ENCODE results near the gene TASP1. TPM values are rescaled to one million over a fixed set of nuclear protein-coding genes. Genes with fewer than 3 reads are reported as not detected.
"Not testable (repeated sequence)": the region's sequence is repeated elsewhere in the genome, so short reads cannot be mapped to it uniquely, and the experiment has no call there.

The TASP1 gene
- total RNA-seq, 3 donors from 2014 or later, result 9.5 to 12.5 (median 11.4) TPM

DNA sequence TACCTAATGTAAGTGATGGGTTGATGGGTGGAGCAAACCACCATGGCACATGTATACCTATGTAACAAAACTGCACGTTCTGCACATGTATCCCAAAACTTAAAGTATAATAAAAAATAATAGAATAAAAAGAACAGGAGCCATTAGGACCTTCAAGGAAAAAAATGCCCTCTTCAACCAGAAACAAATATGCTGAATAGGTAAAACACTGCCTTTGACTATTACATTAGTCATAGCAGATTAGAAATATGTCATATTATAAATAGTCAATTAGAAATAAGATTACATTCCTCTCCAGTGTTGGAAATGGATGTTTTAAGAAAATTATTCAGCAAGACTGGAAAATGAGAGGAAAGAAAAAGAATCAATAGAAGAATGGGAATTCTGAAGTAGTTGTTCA lies 153.7 kb downstream of the TASP1 start:
- not testable (repeated sequence) for H3K4me1 Mint-ChIP-seq (ENCODE audit: low read depth); DNase-seq; H3K27me3 Mint-ChIP-seq (ENCODE audit: low read depth); H3K4me3 Mint-ChIP-seq; ATAC-seq; H3K9me3 Mint-ChIP-seq
- peaks cover 41% of the 10 kb centered on the region for H3K36me3 Mint-ChIP-seq (ENCODE audit: insufficient read depth)

GRCh38 chr20:13483472-13483871 lies 155.3 kb downstream of the TASP1 start:
- H3K36me3 Mint-ChIP-seq (ENCODE audit: insufficient read depth), result peaks cover 45% of the 10 kb centered on the region
- not testable (repeated sequence) for DNase-seq; H3K4me3 Mint-ChIP-seq; H3K27me3 Mint-ChIP-seq (ENCODE audit: low read depth); ATAC-seq; H3K9me3 Mint-ChIP-seq; H3K4me1 Mint-ChIP-seq (ENCODE audit: low read depth)

- no peak overlapping the region for H3K4me3 Mint-ChIP-seq
- H3K4me1 Mint-ChIP-seq (ENCODE audit: low read depth), result no peaks in the 10 kb centered on the region
- no peak for ATAC-seq
- DNase-seq, result no peak
- H3K27me3 Mint-ChIP-seq (ENCODE audit: low read depth), result no peaks in the 10 kb centered on the region
- H3K36me3 Mint-ChIP-seq (ENCODE audit: insufficient read depth), result peaks cover 44% of the 10 kb centered on the region
- H3K9me3 Mint-ChIP-seq, result peaks cover 13% of the 10 kb centered on the region
Observed at GRCh38 chr20:13478366-13478765, 160.4 kb downstream of the TASP1 start.

DNA sequence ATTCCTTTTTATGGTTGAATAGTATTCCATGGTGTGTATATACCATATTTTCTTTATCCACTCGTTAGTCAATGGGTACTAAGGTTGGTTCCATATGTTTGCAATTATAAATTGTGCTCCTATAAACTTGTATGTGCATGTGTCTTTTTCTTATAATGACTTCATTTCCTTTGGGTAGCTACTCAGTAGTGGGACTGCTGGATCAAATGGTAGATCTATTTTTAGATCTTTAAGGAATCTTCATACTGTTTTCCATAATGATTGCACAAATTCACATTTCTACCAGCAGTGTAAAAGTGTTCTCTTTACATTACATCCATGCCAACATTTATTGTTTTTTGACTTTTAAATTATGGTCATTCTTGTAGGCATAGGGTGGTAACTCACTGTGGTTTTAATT lies 164.3 kb downstream of the TASP1 start:
- ATAC-seq (no peak), DNase-seq (no peak)
- Mint-ChIP-seq H3K4me3 (no peak overlapping the region), H3K27me3 (ENCODE audit: low read depth) (no peaks in the 10 kb centered on the region), H3K4me1 (ENCODE audit: low read depth) (no peaks in the 10 kb centered on the region), H3K9me3 (peaks cover 18% of the 10 kb centered on the region), H3K36me3 (ENCODE audit: insufficient read depth) (peaks cover 33% of the 10 kb centered on the region)

DNA sequence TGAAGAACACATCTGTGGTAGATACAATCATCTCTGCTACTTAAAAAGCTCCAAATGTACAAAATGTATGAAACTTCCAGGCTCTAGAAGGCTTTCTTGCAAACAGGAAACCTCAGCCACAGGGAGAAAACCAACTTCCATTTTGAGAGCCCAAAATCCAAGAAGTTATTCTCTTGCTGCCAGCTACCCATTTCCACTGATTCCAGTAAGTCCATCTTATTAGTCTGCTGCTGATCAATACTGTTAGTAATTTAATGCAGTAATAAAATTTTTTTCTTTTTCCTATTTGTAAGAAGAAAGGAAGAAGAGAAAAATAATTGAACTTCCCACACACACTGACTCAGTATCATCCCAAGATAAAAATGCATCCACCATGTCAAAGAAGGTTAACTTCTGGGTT lies 169.5 kb downstream of the TASP1 start:
- Mint-ChIP-seq H3K4me3 (no peak overlapping the region), H3K36me3 (ENCODE audit: insufficient read depth) (peaks cover 35% of the 10 kb centered on the region), H3K9me3 (peaks cover 18% of the 10 kb centered on the region), H3K27me3 (ENCODE audit: low read depth) (no peaks in the 10 kb centered on the region), H3K4me1 (ENCODE audit: low read depth) (no peaks in the 10 kb centered on the region)
- DNase-seq (no peak), ATAC-seq (no peak)

DNA sequence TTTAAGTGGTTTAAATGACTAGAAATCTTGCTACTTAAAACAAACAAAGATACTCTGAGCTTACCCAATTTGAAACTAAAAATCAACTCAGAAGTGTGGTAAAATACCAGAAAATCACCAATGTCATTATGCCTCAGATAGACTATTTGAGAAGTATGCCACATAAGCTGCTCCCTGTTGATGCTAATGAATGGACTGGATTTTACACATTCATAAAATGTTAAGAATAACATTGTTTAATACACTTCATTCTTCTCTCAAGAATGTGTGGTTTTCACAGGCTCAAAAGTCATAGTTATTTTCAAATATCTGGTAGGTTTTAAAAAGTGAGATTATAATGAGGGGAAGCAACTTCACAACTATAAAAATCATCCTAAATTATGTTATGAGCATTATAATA lies 170.6 kb downstream of the TASP1 start:
- peaks cover 14% of the 10 kb centered on the region for H3K9me3 Mint-ChIP-seq
- no peaks in the 10 kb centered on the region for H3K4me1 Mint-ChIP-seq (ENCODE audit: low read depth)
- peaks cover 32% of the 10 kb centered on the region for H3K36me3 Mint-ChIP-seq (ENCODE audit: insufficient read depth)
- H3K27me3 Mint-ChIP-seq (ENCODE audit: low read depth), result no peaks in the 10 kb centered on the region
- ATAC-seq (no peak), DNase-seq (no peak)
- H3K4me3 Mint-ChIP-seq, result no peak overlapping the region

- DNase-seq (no peak), ATAC-seq (no peak)
- Mint-ChIP-seq H3K4me3 (no peak overlapping the region), H3K27me3 (ENCODE audit: low read depth) (no peaks in the 10 kb centered on the region), H3K36me3 (ENCODE audit: insufficient read depth) (peaks cover 15% of the 10 kb centered on the region), H3K4me1 (ENCODE audit: low read depth) (no peaks in the 10 kb centered on the region), H3K9me3 (no peaks in the 10 kb centered on the region)
Observed at GRCh38 chr20:13464702-13465101, 174.0 kb downstream of the TASP1 start.

DNA sequence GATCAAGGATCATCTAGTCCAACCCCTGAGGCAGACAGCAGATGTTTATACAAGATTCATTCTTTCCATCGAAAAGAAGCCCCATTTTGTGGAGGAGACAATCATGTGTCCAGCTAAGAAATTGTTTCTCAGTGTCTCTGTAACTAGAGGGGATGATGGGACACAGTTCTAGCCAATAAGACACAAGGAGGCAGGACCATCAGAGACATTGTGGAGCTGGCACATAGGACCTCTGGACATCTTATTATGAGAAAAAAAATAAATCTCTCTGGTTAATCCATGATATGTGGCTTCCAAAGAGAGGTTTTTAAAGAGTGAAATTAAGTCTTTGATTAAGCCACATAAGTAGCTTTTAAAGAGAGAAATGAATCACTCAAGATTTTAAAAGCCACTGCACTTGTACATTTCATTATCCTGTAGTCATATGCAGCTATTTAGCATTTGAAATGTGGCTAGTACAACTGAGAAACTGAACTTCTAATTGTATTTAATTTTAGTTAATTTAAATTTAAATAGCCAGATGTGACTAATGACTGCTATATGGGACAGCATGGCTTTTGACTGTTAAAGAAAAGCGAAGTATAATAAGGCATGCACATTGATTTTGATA lies 176.8 kb downstream of the TASP1 start:
- Mint-ChIP-seq H3K4me1 (ENCODE audit: low read depth) (no peaks in the 10 kb centered on the region), H3K4me3 (no peak overlapping the region), H3K27me3 (ENCODE audit: low read depth) (no peaks in the 10 kb centered on the region)

GRCh38 chr20:13458860-13459451 lies 179.8 kb downstream of the TASP1 start:
- no peak for ATAC-seq
- Mint-ChIP-seq H3K36me3 (ENCODE audit: insufficient read depth) (peaks cover 12% of the 10 kb centered on the region), H3K9me3 (no peaks in the 10 kb centered on the region), H3K4me3 (no peak overlapping the region), H3K27me3 (ENCODE audit: low read depth) (no peaks in the 10 kb centered on the region), H3K4me1 (ENCODE audit: low read depth) (no peaks in the 10 kb centered on the region)
- no peak for DNase-seq

More for the DNA sequence above, 176.8 kb downstream of the TASP1 start:
- ATAC-seq (no peak), DNase-seq (no peak)
- H3K36me3 Mint-ChIP-seq (ENCODE audit: insufficient read depth), result peaks cover 6% of the 10 kb centered on the region
- H3K9me3 Mint-ChIP-seq, result no peaks in the 10 kb centered on the region

DNA sequence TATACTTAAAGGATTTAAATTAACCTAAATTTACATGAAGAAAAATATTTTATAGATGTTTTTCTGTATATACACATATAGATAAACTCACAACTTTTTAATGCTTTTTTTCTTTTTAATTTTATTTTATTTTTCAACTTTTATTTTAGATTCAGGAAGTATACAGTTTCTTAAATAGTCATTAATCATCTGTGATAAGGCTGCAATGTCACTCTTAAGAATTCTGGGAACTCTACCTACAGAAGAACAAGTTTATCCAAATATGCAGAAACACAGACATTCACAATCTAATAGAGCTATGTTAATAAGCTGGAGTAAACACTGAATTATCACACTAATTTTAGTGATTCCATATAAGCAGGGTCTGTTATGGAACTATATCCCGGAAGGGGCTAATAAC lies 181.2 kb downstream of the TASP1 start:
- Mint-ChIP-seq H3K36me3 (ENCODE audit: insufficient read depth) (peaks cover 26% of the 10 kb centered on the region), H3K4me1 (ENCODE audit: low read depth) (no peaks in the 10 kb centered on the region), H3K9me3 (no peaks in the 10 kb centered on the region), H3K27me3 (ENCODE audit: low read depth) (no peaks in the 10 kb centered on the region), H3K4me3 (no peak overlapping the region)
- no peak for DNase-seq
- no peak for ATAC-seq

DNA sequence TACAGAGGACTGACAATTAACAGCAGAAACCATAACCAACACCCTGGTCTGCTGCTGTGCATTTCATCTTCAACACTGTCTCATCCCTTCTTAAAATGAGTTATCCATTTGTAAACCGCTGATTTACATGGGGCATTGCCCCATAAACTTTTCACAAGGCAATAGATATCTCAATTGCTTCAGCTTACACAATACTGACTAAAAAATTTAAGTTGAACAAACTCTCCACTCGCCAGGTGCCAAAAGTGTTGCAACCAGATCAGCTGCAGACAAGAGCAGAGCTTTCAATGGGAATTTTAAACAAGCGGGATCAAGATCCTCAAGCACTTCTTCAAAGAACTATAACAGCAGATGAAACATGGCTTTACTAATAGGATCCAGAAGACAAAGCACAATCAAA lies 183.0 kb downstream of the TASP1 start:
- DNase-seq (no peak), ATAC-seq (no peak)
- H3K9me3 Mint-ChIP-seq, result no peaks in the 10 kb centered on the region
- H3K36me3 Mint-ChIP-seq (ENCODE audit: insufficient read depth), result peaks cover 35% of the 10 kb centered on the region
- no peaks in the 10 kb centered on the region for H3K27me3 Mint-ChIP-seq (ENCODE audit: low read depth)
- no peak overlapping the region for H3K4me3 Mint-ChIP-seq
- no peaks in the 10 kb centered on the region for H3K4me1 Mint-ChIP-seq (ENCODE audit: low read depth)

- Mint-ChIP-seq H3K27me3 (ENCODE audit: low read depth) (no peaks in the 10 kb centered on the region), H3K4me3 (no peak overlapping the region), H3K4me1 (ENCODE audit: low read depth) (no peaks in the 10 kb centered on the region), H3K36me3 (ENCODE audit: insufficient read depth) (peaks cover 42% of the 10 kb centered on the region), H3K9me3 (no peaks in the 10 kb centered on the region)
- DNase-seq, result no peak
- no peak for ATAC-seq
Observed at GRCh38 chr20:13453367-13453766, 185.4 kb downstream of the TASP1 start.

DNA sequence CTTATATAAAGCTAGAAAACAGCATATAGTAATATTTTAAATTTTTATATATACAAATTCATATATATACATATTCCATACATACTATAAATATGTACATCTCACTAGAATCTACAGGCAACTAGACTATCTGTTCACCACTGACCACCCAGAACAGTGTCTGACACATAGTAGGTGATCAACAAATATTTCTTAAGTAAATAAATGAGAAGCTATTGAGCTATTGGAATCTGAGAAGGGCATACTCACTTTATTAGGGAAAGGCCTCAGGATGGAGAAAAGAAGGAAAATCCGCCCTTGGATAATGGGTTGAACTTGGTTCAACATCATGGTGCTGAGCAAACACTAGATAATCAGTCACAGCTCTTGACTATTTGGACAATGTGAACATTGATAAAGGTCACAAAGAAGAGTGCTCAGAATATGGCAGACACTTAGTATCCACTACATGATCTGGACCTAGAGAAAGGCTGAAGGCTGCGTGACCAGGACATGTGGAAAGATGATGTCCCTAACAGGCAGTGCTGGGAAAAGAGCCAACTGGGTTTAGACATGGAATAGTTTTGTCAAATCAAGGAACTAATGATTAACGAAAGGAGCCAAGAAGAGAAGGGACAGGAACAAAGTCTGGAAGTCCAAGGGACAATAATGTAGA lies 186.1 kb downstream of the TASP1 start:
- ATAC-seq, result no peak
- H3K4me1 Mint-ChIP-seq (ENCODE audit: low read depth), result no peaks in the 10 kb centered on the region
- peaks cover 42% of the 10 kb centered on the region for H3K36me3 Mint-ChIP-seq (ENCODE audit: insufficient read depth)
- no peak for DNase-seq
- H3K4me3 Mint-ChIP-seq, result no peak overlapping the region
- H3K27me3 Mint-ChIP-seq (ENCODE audit: low read depth), result no peaks in the 10 kb centered on the region
- H3K9me3 Mint-ChIP-seq, result no peaks in the 10 kb centered on the region

- peaks cover 36% of the 10 kb centered on the region for H3K36me3 Mint-ChIP-seq (ENCODE audit: insufficient read depth)
- no peaks in the 10 kb centered on the region for H3K9me3 Mint-ChIP-seq
- no peak for ATAC-seq
- no peaks in the 10 kb centered on the region for H3K4me1 Mint-ChIP-seq (ENCODE audit: low read depth)
- no peak for DNase-seq
- no peaks in the 10 kb centered on the region for H3K27me3 Mint-ChIP-seq (ENCODE audit: low read depth)
- no peak overlapping the region for H3K4me3 Mint-ChIP-seq
Observed at GRCh38 chr20:13449868-13450434, 188.8 kb downstream of the TASP1 start.

Measured in activated T-cell treated with anti-CD3 and anti-CD28 coated beads, Interleukin-2, amount 50 U/mL, for 4 hours (primary cell).